Right cardiac atrium (tissue), 5 donors: Measurements from ENCODE around the gene CADPS2. TPM values are rescaled to one million over a fixed set of nuclear protein-coding genes. Genes with fewer than 3 reads are reported as not detected.

Source experiments
- ATAC-seq, 2 donors: fragments of 200-7000 bp; cut with Tn5 transposase; one replicate each; pipeline versions ENCODE4 v1.8.0 to v1.9.1; 2020; ENCODE audit warnings: moderate library complexity in 2 of 2, mild to moderate bottlenecking in 1 of 2
- DNase-seq, 3 donors: peaks; one replicate each; pipeline ENCODE4 v3.0.0-alpha.2; 2020
- H3K27ac ChIP-seq: one replicate; pipeline ENCODE4 v1.5.1; 2013; ENCODE audit warnings: mild to moderate bottlenecking, low read length, control low read depth, moderate library complexity
- H3K27me3 ChIP-seq: one replicate; pipeline ENCODE4 v1.6.1; 2013; ENCODE audit not compliant: control insufficient read depth, insufficient read depth
- H3K4me1 ChIP-seq: one replicate; pipeline ENCODE4 v1.6.1; 2013; ENCODE audit warnings: low read length; ENCODE audit not compliant: control insufficient read depth, insufficient read depth
- H3K4me3 ChIP-seq: one replicate; pipeline ENCODE4 v1.5.1; 2013; ENCODE audit warnings: low read length, control low read depth
- H3K9me3 ChIP-seq: one replicate; pipeline ENCODE4 v1.6.1; 2013; ENCODE audit warnings: low read length; ENCODE audit not compliant: control insufficient read depth
- WGBS: extraction: QIAGEN DNeasy Blood & Tissue Kit; methylation state at CpG from one replicate; pipeline ENCODE4 v1.1.7; 2013; 5-methylcytosine and 5-hydroxymethylcytosine counted together
- intact Hi-C, 4 donors: fragments of 100-400 bp; cut with DNase I; formaldehyde crosslinking; loops; one replicate each; pipeline versions ENCODE4 v1.11.0 to v1.14.0; 2022 to 2023
- polyA plus RNA-seq: library from polyadenylated mRNA; stranded (reverse); fragments of 200-250 nt; gene quantifications from one replicate; pipeline ENCODE4 v1.2.3, GENCODE V29; 2013
- total RNA-seq, 4 donors: library from RNA; stranded (reverse); fragmentation: NEBNext Ultra II Directional; extraction: Animal tissue kit (Norgen Biotek cat#: 25700); gene quantifications; one replicate each; pipeline ENCODE4 v1.2.1, GENCODE V29; 2021
- donor health status: healthy with polysubstance abuse.
- donor health status: DM: no; HTN: yes; CAD: no.
- donor health status: DM: no; HTN: no; CAD: no.
- donor health status: DM: no; HTN: yes; CAD: no; lungs with severe emphysema.
- donor health status: DM: yes; HTN: yes; CAD: no.

The CADPS2 gene
- total and polyA plus RNA-seq, 5 donors = 10.4 to 14.1 (median 11.5) TPM

- Histone ChIP-seq H3K9me3 (no peaks in the 10 kb centered on the region), H3K4me1 (no peaks in the 10 kb centered on the region), H3K27ac (no peak overlapping the region), H3K4me3 (no peak overlapping the region), H3K27me3 (no peaks in the 10 kb centered on the region)
- DNase-seq = no peak
- no peak for ATAC-seq
- intact Hi-C loops = no loop called here
These were observed 330.0 kb downstream of the CADPS2 start for GRCh38 chr7:122556219-122556618.

- no peak overlapping the region for H3K4me3 ChIP-seq
- intact Hi-C loops = no loop called here
- H3K4me1 ChIP-seq = no peaks in the 10 kb centered on the region
- H3K27me3 ChIP-seq = no peaks in the 10 kb centered on the region
- ATAC-seq (no peak), DNase-seq (no peak)
- H3K9me3 ChIP-seq = no peaks in the 10 kb centered on the region
- H3K27ac ChIP-seq = no peak overlapping the region
- 66% methylated on average over 1 of the region's 1 CpG for WGBS
These were observed 332.5 kb downstream of the CADPS2 start for GRCh38 chr7:122553761-122554160.

- Histone ChIP-seq H3K9me3 (no peaks in the 10 kb centered on the region), H3K4me3 (no peak overlapping the region), H3K4me1 (no peaks in the 10 kb centered on the region), H3K27ac (no peak overlapping the region), H3K27me3 (no peaks in the 10 kb centered on the region)
- intact Hi-C loops = no loop called here
- DNase-seq = no peak
- no peak for ATAC-seq
These were observed 333.5 kb downstream of the CADPS2 start for GRCh38 chr7:122552769-122553168.

- Histone ChIP-seq H3K27ac (no peak overlapping the region), H3K4me1 (no peaks in the 10 kb centered on the region), H3K9me3 (no peaks in the 10 kb centered on the region), H3K27me3 (no peaks in the 10 kb centered on the region), H3K4me3 (no peak overlapping the region)
- DNase-seq (no peak), ATAC-seq (no peak)
- 77% methylated on average over 1 of the region's 1 CpG for WGBS
- intact Hi-C loops = no loop called here
These were observed 335.7 kb downstream of the CADPS2 start for GRCh38 chr7:122550545-122550944.

- ATAC-seq (no peak), DNase-seq (no peak)
- WGBS = 95% methylated on average over 5 of the region's 5 CpGs
- no peaks in the 10 kb centered on the region for H3K4me1 ChIP-seq
- no peak overlapping the region for H3K27ac ChIP-seq
- intact Hi-C loops = no loop called here
- H3K27me3 ChIP-seq = no peaks in the 10 kb centered on the region
- H3K9me3 ChIP-seq = no peaks in the 10 kb centered on the region
- no peak overlapping the region for H3K4me3 ChIP-seq
These were observed 336.7 kb downstream of the CADPS2 start for GRCh38 chr7:122549578-122549977.

GRCh38 chr7:122546496-122546895 is 339.8 kb downstream of the CADPS2 start:
- DNase-seq = peak in 1 of 3 donors; percentile 22
- intact Hi-C loops = no loop called here
- H3K27ac ChIP-seq = no peak overlapping the region

GRCh38 chr7:122544463-122544862 is 341.8 kb downstream of the CADPS2 start:
- DNase-seq (no peak), ATAC-seq (peak in 1 of 2 donors; percentile 55)
- Histone ChIP-seq H3K9me3 (no peaks in the 10 kb centered on the region), H3K27me3 (no peaks in the 10 kb centered on the region), H3K4me1 (no peaks in the 10 kb centered on the region), H3K27ac (no peak overlapping the region), H3K4me3 (no peak overlapping the region)
- 78% methylated on average over 2 of the region's 2 CpGs for WGBS
- intact Hi-C loops = no loop called here

More at GRCh38 chr7:122546496-122546895, 339.8 kb downstream of the CADPS2 start:
- Histone ChIP-seq H3K4me3 (no peak overlapping the region), H3K4me1 (no peaks in the 10 kb centered on the region), H3K27me3 (no peaks in the 10 kb centered on the region), H3K9me3 (no peaks in the 10 kb centered on the region)
- 28% methylated on average over 2 of the region's 2 CpGs for WGBS
- no peak for ATAC-seq

GRCh38 chr7:122543891-122544290 is 342.4 kb downstream of the CADPS2 start:
- ATAC-seq = no peak
- intact Hi-C loops = no loop called here
- 71% methylated on average over 2 of the region's 2 CpGs for WGBS

GRCh38 chr7:122543166-122543565 is 343.1 kb downstream of the CADPS2 start:
- H3K4me3 ChIP-seq = no peak overlapping the region
- no peaks in the 10 kb centered on the region for H3K4me1 ChIP-seq
- ATAC-seq (no peak), DNase-seq (no peak)
- intact Hi-C loops = no loop called here
- no peaks in the 10 kb centered on the region for H3K27me3 ChIP-seq
- H3K9me3 ChIP-seq = no peaks in the 10 kb centered on the region
- no peak overlapping the region for H3K27ac ChIP-seq

More at GRCh38 chr7:122543891-122544290, 342.4 kb downstream of the CADPS2 start:
- H3K27ac ChIP-seq = no peak overlapping the region
- no peaks in the 10 kb centered on the region for H3K4me1 ChIP-seq
- no peak overlapping the region for H3K4me3 ChIP-seq
- H3K27me3 ChIP-seq = no peaks in the 10 kb centered on the region
- no peak for DNase-seq
- no peaks in the 10 kb centered on the region for H3K9me3 ChIP-seq

- Histone ChIP-seq H3K9me3 (no peaks in the 10 kb centered on the region), H3K27me3 (no peaks in the 10 kb centered on the region), H3K27ac (no peak overlapping the region), H3K4me1 (no peaks in the 10 kb centered on the region), H3K4me3 (no peak overlapping the region)
- DNase-seq (no peak), ATAC-seq (no peak)
- intact Hi-C loops = loop anchor here in 2 of 4 donors (10.0 kb wide), 2 partner anchors 310 to 440 kb away; no protein-coding TSS in a partner anchor
- 62% methylated on average over 1 of the region's 1 CpG for WGBS
These were observed 351.2 kb downstream of the CADPS2 start for GRCh38 chr7:122535086-122535485.

GRCh38 chr7:122532406-122533269 is 353.6 kb downstream of the CADPS2 start:
- Histone ChIP-seq H3K4me3 (no peak overlapping the region), H3K4me1 (no peaks in the 10 kb centered on the region), H3K27me3 (no peaks in the 10 kb centered on the region), H3K27ac (no peak overlapping the region), H3K9me3 (no peaks in the 10 kb centered on the region)
- intact Hi-C loops = loop anchor here in 2 of 4 donors (10.0 kb wide), 2 partner anchors 308 to 438 kb away; no protein-coding TSS in a partner anchor
- 32% methylated on average over 9 of the region's 9 CpGs for WGBS
- DNase-seq = no peak
- ATAC-seq = no peak
